ENCODE data around the gene UTP25. TPM values are rescaled to one million over a fixed set of nuclear protein-coding genes. Genes with fewer than 3 reads are reported as not detected.

The UTP25 gene
- total RNA-seq, 4 donors from 2014 or later: 3.9 to 4.6 (median 4.2) TPM

DNA sequence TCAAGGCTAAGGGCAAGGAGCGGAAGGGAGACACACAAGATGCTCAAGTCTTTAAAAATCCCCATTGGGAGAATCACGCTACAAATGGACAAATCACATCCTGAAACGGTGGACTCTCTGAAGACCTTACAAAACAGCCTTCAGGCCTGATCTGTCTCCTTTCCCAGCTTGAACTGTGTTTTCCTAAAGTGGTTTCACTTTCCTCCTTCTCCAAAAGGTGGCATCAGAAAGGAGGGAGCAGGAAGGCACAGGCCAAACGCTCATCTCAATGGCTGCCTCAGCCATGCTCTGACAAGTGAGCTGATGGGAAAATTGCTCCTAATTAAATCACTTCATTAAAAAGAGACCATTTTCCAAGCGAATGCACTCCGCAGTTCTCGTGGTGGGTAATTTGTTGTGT is 47.7 kb downstream of the UTP25 start:
- H3K4me3 ChIP-seq: no peak overlapping the region
- intact Hi-C loops (cut with DNase I; ENCODE audit: low total_unique reads) (no loop called here), in situ Hi-C loops (cut with MboI; ENCODE audit: low sequenced_read_pairs in 4 of 4) (no loop called here)
- no peak overlapping the region for H3K27ac ChIP-seq
- DNase-seq: no peak
- H3K4me1 ChIP-seq: no peaks in the 10 kb centered on the region
- H3K36me3 ChIP-seq: no peaks in the 10 kb centered on the region
- no peaks in the 10 kb centered on the region for H3K9me3 ChIP-seq
- no peak for ATAC-seq
- peaks cover 0 to 5% (median 4%) of the 10 kb centered on the region in 3 donors for H3K27me3 ChIP-seq
- no peak for TF ChIP-seq POLR2A (IDR thresholded peaks at IDR 0.05)
- TF ChIP-seq, protein P1, sequence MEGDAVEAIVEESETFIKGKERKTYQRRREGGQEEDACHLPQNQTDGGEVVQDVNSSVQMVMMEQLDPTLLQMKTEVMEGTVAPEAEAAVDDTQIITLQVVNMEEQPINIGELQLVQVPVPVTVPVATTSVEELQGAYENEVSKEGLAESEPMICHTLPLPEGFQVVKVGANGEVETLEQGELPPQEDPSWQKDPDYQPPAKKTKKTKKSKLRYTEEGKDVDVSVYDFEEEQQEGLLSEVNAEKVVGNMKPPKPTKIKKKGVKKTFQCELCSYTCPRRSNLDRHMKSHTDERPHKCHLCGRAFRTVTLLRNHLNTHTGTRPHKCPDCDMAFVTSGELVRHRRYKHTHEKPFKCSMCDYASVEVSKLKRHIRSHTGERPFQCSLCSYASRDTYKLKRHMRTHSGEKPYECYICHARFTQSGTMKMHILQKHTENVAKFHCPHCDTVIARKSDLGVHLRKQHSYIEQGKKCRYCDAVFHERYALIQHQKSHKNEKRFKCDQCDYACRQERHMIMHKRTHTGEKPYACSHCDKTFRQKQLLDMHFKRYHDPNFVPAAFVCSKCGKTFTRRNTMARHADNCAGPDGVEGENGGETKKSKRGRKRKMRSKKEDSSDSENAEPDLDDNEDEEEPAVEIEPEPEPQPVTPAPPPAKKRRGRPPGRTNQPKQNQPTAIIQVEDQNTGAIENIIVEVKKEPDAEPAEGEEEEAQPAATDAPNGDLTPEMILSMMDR (IDR thresholded peaks at IDR 0.05 in 4 of 5, conservative IDR thresholded peaks at IDR 0.05 in 1 of 5): no peak

DNA sequence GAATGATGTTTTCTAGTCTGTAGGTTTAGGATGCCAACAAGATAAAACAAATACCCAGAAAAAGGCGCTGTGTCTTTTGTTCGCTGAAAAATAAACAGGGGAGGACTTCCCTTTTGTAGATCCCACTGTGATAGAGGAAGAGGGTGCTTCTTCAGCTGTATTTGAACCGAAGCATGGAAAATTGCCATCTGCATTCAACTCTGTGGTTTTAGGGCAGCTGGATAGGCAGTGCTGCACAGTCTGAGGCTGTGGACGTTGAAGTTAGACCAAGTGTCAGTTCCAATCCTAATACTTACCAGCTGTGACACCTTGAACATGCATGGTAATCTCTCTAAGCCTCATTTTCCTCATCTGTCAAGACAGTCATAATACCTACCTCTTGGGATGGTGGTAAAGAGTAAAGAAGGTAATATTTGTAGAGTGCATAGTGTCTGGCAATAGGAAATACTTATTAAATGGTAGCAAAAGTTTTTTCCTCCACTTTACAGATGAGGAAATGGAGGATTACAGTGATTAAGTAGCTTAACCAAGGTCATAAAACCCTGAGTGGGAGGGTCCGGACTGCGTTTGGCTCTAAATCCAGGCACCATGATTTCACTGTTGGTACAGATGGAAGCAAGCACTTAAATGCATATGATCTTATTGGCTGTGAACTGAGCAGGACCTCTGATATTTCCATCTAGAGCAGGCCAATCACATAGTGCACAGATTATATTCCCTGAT is 48.5 kb downstream of the UTP25 start:
- ATAC-seq (no peak), DNase-seq (no peak)
- intact Hi-C loops (cut with DNase I; ENCODE audit: low total_unique reads): no loop called here
- TF ChIP-seq, protein P1 (IDR thresholded peaks at IDR 0.05 in 4 of 5, conservative IDR thresholded peaks at IDR 0.05 in 1 of 5): no peak
- no peaks in the 10 kb centered on the region for H3K4me1 ChIP-seq
- H3K36me3 ChIP-seq: no peaks in the 10 kb centered on the region
- H3K4me3 ChIP-seq: no peak overlapping the region
- in situ Hi-C loops (cut with MboI; ENCODE audit: low sequenced_read_pairs in 4 of 4): no loop called here
- no peak overlapping the region for H3K27ac ChIP-seq
- peaks cover 0 to 5% (median 4%) of the 10 kb centered on the region in 3 donors for H3K27me3 ChIP-seq
- no peaks in the 10 kb centered on the region for H3K9me3 ChIP-seq

DNA sequence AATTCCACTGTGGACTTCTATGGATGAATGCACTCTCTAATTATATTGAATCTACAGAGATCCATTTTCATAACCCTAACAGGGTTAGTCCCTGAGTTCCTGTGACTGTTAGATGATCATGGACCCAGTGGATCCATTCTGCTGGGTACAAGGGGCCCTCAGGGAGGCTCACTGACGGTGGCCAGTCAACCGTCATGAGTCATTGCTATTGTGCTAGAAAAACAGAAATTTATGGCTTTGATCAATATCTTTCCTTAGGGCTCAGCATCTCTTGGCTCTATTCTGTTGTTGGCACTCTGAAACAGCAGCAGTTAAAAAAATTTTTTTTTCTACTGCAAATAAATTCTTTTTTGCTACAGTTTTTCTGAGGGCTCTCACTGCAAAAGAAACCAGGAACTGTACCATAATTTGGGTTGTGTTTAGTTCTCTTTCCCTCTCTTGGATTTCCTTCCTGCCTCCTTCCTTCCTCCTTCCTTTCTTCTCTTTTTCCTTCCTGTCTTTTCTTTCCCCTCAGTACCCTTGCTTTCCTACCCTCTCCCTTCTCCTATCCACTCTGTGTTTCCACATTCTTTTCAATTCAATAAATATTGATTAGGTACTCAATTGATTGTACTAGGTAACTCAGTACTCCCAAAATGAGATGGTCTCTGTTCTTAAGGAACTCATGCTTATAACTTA is 49.5 kb downstream of the UTP25 start:
- no peak overlapping the region for H3K27ac ChIP-seq

DNA sequence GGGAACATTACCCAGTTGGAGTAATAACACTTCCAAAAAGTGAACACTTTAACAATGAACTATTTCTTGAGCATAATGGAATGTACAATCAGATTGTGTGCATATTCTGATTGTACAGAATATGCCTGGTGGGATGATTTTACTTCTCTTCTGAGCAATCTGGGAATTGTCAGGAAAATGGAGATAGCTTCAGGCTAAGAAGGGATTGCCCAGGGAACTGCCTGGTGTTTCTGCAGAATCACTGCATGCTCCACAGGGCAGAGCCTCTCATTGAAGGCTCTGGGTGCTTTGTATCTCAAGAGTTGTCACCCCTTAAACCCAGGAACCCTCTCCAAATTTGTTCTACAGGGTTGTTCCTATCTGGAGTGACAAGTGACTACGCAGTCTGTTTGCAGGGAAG is 51.2 kb downstream of the UTP25 start:
- no peak overlapping the region for H3K4me3 ChIP-seq
- in situ Hi-C loops (cut with MboI; ENCODE audit: low sequenced_read_pairs in 4 of 4): no loop called here
- no peak for TF ChIP-seq POLR2A (IDR thresholded peaks at IDR 0.05)
- TF ChIP-seq, protein P1 (IDR thresholded peaks at IDR 0.05 in 4 of 5, conservative IDR thresholded peaks at IDR 0.05 in 1 of 5): no peak

More for the DNA sequence above, 49.5 kb downstream of the UTP25 start:
- peaks cover 0 to 5% (median 4%) of the 10 kb centered on the region in 3 donors for H3K27me3 ChIP-seq
- no peaks in the 10 kb centered on the region for H3K9me3 ChIP-seq
- no peaks in the 10 kb centered on the region for H3K4me1 ChIP-seq
- TF ChIP-seq POLR2A (IDR thresholded peaks at IDR 0.05): no peak
- TF ChIP-seq, protein P1 (IDR thresholded peaks at IDR 0.05 in 4 of 5, conservative IDR thresholded peaks at IDR 0.05 in 1 of 5): no peak
- DNase-seq: no peak
- H3K4me3 ChIP-seq: no peak overlapping the region
- no peak for ATAC-seq
- intact Hi-C loops (cut with DNase I; ENCODE audit: low total_unique reads): no loop called here
- H3K36me3 ChIP-seq: no peaks in the 10 kb centered on the region
- in situ Hi-C loops (cut with MboI; ENCODE audit: low sequenced_read_pairs in 4 of 4): no loop called here

More for the DNA sequence above, 51.2 kb downstream of the UTP25 start:
- Histone ChIP-seq H3K9me3 (no peaks in the 10 kb centered on the region), H3K36me3 (no peaks in the 10 kb centered on the region), H3K27me3 (peaks cover 0 to 5% (median 4%) of the 10 kb centered on the region in 3 donors), H3K4me1 (no peaks in the 10 kb centered on the region), H3K27ac (no peak overlapping the region)
- intact Hi-C loops (cut with DNase I; ENCODE audit: low total_unique reads): no loop called here
- DNase-seq: no peak
- ATAC-seq: no peak
